Activated CD8-positive, alpha-beta memory T cell treated with anti-CD3 and anti-CD28 coated beads, Interleukin-2, amount 50 U/mL, for 4 hours (primary cell): ENCODE results near the gene WDR38.
"Not testable (repeated sequence)": the region's sequence is repeated elsewhere in the genome, so short reads cannot be mapped to it uniquely, and the experiment has no call there.

ENCODE experiments used
- DNase-seq: peaks from one replicate; pipeline ENCODE4 v3.0.0-alpha.2; 2020

The WDR38 gene

GRCh38 chr9:124834591-124834990 lies 18.7 kb upstream of the WDR38 start:
- DNase-seq: no peak

- no peak for DNase-seq
Measured at GRCh38 chr9:124835026-124835557, 18.2 kb upstream of the WDR38 start.

- not testable (repeated sequence) for DNase-seq
Measured at GRCh38 chr9:124838132-124838531, 15.1 kb upstream of the WDR38 start.

GRCh38 chr9:124838567-124839275 lies 14.5 kb upstream of the WDR38 start:
- DNase-seq: not testable (repeated sequence)

- no peak for DNase-seq
Measured at GRCh38 chr9:124839612-124840299, 13.5 kb upstream of the WDR38 start.

- no peak for DNase-seq
Measured at GRCh38 chr9:124840300-124840833, 12.9 kb upstream of the WDR38 start.

- no peak for DNase-seq
Measured at GRCh38 chr9:124841075-124841821, 12.0 kb upstream of the WDR38 start.

GRCh38 chr9:124843456-124844034 lies 9.7 kb upstream of the WDR38 start:
- no peak for DNase-seq

- no peak for DNase-seq
Measured at GRCh38 chr9:124844291-124844690, 9.0 kb upstream of the WDR38 start.

GRCh38 chr9:124846467-124846866 lies 6.8 kb upstream of the WDR38 start:
- not testable (repeated sequence) for DNase-seq

GRCh38 chr9:124846969-124847368 lies 6.3 kb upstream of the WDR38 start:
- DNase-seq: no peak

- no peak for DNase-seq
Measured at GRCh38 chr9:124849801-124850200, 3.5 kb upstream of the WDR38 start.

GRCh38 chr9:124852121-124852828 lies 985 bp upstream of the WDR38 start:
- no peak for DNase-seq

- DNase-seq: no peak
Measured at GRCh38 chr9:124853605-124854143, 414 bp downstream of the WDR38 start.

GRCh38 chr9:124854161-124854560 lies 901 bp downstream of the WDR38 start:
- no peak for DNase-seq

GRCh38 chr9:124854822-124855221 lies 1.6 kb downstream of the WDR38 start:
- no peak for DNase-seq

GRCh38 chr9:124855566-124855943 lies 2.3 kb downstream of the WDR38 start:
- DNase-seq: no peak

- no peak for DNase-seq
Measured at GRCh38 chr9:124855944-124856765, 2.9 kb downstream of the WDR38 start.

GRCh38 chr9:124857533-124858162 lies 4.4 kb downstream of the WDR38 start:
- DNase-seq: no peak

- DNase-seq: no peak
Measured at GRCh38 chr9:124858330-124859046, 5.2 kb downstream of the WDR38 start.
